ENCODE data around the gene KCNMA1.

- TF ChIP-seq CTCF (conservative IDR thresholded peaks at IDR 0.05) (no peak), EZH2 (IDR thresholded peaks at IDR 0.05; ENCODE audit: low read depth) (no peak)
These were observed 520.7 kb downstream of the KCNMA1 start for GRCh38 chr10:77116904-77117303.

Data from PC-9 (cell line).